GM12878 (cell line): Measurements from ENCODE around the gene TMEM179B. TPM values are rescaled to one million over a fixed set of nuclear protein-coding genes. Genes with fewer than 3 reads are reported as not detected.
A peak's percentile ranks its signal among the peaks of the same experiment; 100 is the strongest.

ENCODE experiments used
- ASH2L ChIP-seq: fragments of 300-600, 200-600 bp; sonication (generic); IDR thresholded peaks from 2 replicates; pipeline ENCODE4 v1.6.1; 2017; ENCODE audit warnings: low read depth, mild to moderate bottlenecking, borderline replicate concordance
- BHLHE40 ChIP-seq, 2 experiments: fragments of 450-650 bp in 1 of 2; IDR thresholded peaks; 2 replicates each; pipeline ENCODE4 v1.6.1; 2011 to 2017; ENCODE audit warnings: low read depth in 2 of 2, borderline replicate concordance in 1 of 2, improper control_type of control experiment in 1 of 2, low read length in 1 of 2, mild to moderate bottlenecking in 1 of 2
- BRCA1 ChIP-seq: IDR thresholded peaks from 2 replicates; pipeline ENCODE4 v1.6.1; 2011; ENCODE audit warnings: low read depth, low read length, improper control_type of control experiment
- CHD4 ChIP-seq: fragments of 200-600 bp; sonication (generic); IDR thresholded peaks from 2 replicates; pipeline ENCODE4 v1.6.1; 2016; ENCODE audit warnings: mild to moderate bottlenecking
- EED ChIP-seq: sonication (generic); IDR thresholded peaks from 2 replicates; pipeline ENCODE4 v1.6.1; 2016; ENCODE audit warnings: antibody characterized with exemption, low read depth
- HDAC2 ChIP-seq: fragments of 200-600 bp; sonication (generic); IDR thresholded peaks from 2 replicates; pipeline ENCODE4 v1.6.1; 2017
- MYB ChIP-seq: fragments of 150-350 bp; IDR thresholded peaks from 2 replicates; pipeline ENCODE4 v1.6.1; 2014; ENCODE audit warnings: mild to moderate bottlenecking, low read depth, low read length, borderline replicate concordance
- NFXL1 ChIP-seq: fragments of 450-650 bp; IDR thresholded peaks from 2 replicates; pipeline ENCODE4 v1.6.1; 2017; ENCODE audit warnings: antibody characterized with exemption, mild to moderate bottlenecking, borderline replicate concordance
- POLR2AphosphoS2 ChIP-seq: IDR thresholded peaks from 2 replicates; pipeline ENCODE4 v1.6.1; 2011; ENCODE audit warnings: low read depth, mild to moderate bottlenecking, low read length, improper control_type of control experiment, moderate library complexity
- RUNX3 ChIP-seq: IDR thresholded peaks from 2 replicates; pipeline ENCODE4 v1.6.1; 2012; ENCODE audit warnings: low read length, inconsistent platforms
- TCF3 ChIP-seq: IDR thresholded peaks from 2 replicates; pipeline ENCODE4 v1.6.1; 2012; ENCODE audit warnings: low read depth, mild to moderate bottlenecking, low read length, borderline replicate concordance; ENCODE audit not compliant: insufficient read depth
- ZNF274 ChIP-seq: IDR thresholded peaks from one replicate; pipeline ENCODE4 v1.8.0; 2011; ENCODE audit not compliant: insufficient read length, insufficient read depth
- ZNF622 ChIP-seq: fragments of 450-650 bp; IDR thresholded peaks from 2 replicates; pipeline ENCODE4 v1.6.1; 2017; ENCODE audit warnings: mild to moderate bottlenecking, inconsistent platforms
- polyA plus RNA-seq, 11 experiments: library from polyadenylated mRNA; depleted of rRNA in 4 of 11; unstranded in 6 of 11; stranded (reverse) in 5 of 11; fragments of >200 nt; fragmentation: Nextera tagmentation in 4 of 11; fragmentation: Illumina TruSeq in 1 of 11; extraction: Ambion mirVana in 4 of 11; extraction: Trizol in 1 of 11; gene quantifications; 1 replicate in 1 of 11; 2 replicates in 10 of 11; pipeline versions ENCODE4 v1.2.1 to v1.2.3, GENCODE V29; 2011 to 2016; ENCODE audit warnings: inconsistent platforms in 2 of 11, missing spikeins in 2 of 11, low read depth in 1 of 11
- total RNA-seq, 4 experiments: library from RNA; depleted of rRNA in 3 of 4; stranded (reverse); fragments of >200 nt in 3 of 4; fragmentation: Illumina TruSeq in 1 of 4; extraction: Trizol in 1 of 4; gene quantifications; 2 replicates each; pipeline versions ENCODE4 v1.2.1 to v1.2.3, GENCODE V29; 2013 to 2021
- TF ChIP-seq, protein P1 (sequence below): IDR thresholded peaks from 2 replicates; pipeline ENCODE4 v1.6.1; 2012; ENCODE audit warnings: low read depth, low read length, improper control_type of control experiment
- TF ChIP-seq, protein P2 (sequence below): fragments of 450-650 bp; IDR thresholded peaks from 2 replicates; pipeline ENCODE4 v1.6.1; 2017; ENCODE audit warnings: antibody characterized with exemption, mild to moderate bottlenecking, moderate library complexity
- TF ChIP-seq, protein P3 (sequence below): fragments of 450-650 bp; formaldehyde crosslinking; IDR thresholded peaks from 2 replicates; pipeline ENCODE4 v1.4.0; 2020; ENCODE audit warnings: mild to moderate bottlenecking, moderate library complexity
- TF ChIP-seq, protein P4 (sequence below): IDR thresholded peaks from 2 replicates; pipeline ENCODE4 v1.6.1; 2011; ENCODE audit warnings: low read depth, mild to moderate bottlenecking, low read length, moderate library complexity, borderline replicate concordance; ENCODE audit errors: extremely low read depth
- TF ChIP-seq, protein P5 (sequence below): IDR thresholded peaks from 2 replicates; pipeline ENCODE4 v1.6.1; 2012; ENCODE audit warnings: mild to moderate bottlenecking, low read depth, low read length

The TMEM179B gene
- total and polyA plus RNA-seq, 10 of the 15 experiments (the other 5 are each of a cell fraction or from before 2014, with no cell fraction given) = 21.7 to 82.4 (median 42.0) TPM

DNA sequence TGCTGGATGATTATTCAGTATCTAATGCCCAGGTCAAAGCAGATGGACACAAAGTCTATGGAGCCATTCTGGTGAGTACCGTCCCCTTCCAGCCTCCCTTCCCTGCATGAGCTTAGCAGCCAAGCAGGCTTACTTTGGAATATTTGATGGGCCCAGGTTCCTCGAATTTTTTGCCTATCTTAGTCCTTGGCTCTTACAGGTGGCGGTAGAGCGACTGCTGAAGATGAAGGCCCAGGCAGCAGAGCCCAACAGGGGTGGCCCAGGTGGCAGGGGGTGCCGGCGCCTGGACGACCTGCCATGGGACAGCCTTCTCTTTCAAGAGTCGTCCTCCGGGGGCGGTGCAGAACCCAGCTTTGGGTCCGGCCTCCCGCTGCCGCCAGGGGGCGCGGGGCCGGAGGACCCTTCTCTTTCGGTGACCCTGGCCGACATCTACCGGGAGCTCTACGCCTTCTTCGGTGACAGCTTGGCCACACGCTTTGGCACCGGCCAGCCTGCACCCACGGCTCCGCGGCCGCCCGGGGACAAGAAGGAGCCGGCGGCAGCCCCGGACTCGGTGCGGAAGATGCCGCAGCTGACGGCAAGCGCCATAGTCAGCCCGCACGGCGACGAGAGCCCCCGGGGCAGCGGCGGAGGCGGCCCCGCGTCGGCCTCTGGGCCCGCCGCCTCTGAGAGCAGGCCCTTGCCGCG is 741 bp upstream of the TMEM179B start (continued):
- TF ChIP-seq BRCA1 (no peak), ASH2L (no peak; the same call in 1 of the 2 replicates), RUNX3 (peak; percentile 18; the same call in 1 of the 2 replicates), ZNF622 (no peak), CHD4 (no peak), EED (no peak), HDAC2 (no peak), ZNF274 (no peak), POLR2AphosphoS2 (no peak), TCF3 (peak; percentile 30; the same call in 1 of the 2 replicates), NFXL1 (no peak), BHLHE40 (IDR thresholded peaks at IDR 0.05; ENCODE audit: borderline replicate concordance in 1 of 2, low read depth in 2 of 2, low read length in 1 of 2) (peak; percentile 17 to 26; a peak in 1 of 4 replicates), MYB (no peak)
- TF ChIP-seq, protein P1, sequence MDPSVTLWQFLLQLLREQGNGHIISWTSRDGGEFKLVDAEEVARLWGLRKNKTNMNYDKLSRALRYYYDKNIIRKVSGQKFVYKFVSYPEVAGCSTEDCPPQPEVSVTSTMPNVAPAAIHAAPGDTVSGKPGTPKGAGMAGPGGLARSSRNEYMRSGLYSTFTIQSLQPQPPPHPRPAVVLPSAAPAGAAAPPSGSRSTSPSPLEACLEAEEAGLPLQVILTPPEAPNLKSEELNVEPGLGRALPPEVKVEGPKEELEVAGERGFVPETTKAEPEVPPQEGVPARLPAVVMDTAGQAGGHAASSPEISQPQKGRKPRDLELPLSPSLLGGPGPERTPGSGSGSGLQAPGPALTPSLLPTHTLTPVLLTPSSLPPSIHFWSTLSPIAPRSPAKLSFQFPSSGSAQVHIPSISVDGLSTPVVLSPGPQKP = no peak
- TF ChIP-seq, protein P2, sequence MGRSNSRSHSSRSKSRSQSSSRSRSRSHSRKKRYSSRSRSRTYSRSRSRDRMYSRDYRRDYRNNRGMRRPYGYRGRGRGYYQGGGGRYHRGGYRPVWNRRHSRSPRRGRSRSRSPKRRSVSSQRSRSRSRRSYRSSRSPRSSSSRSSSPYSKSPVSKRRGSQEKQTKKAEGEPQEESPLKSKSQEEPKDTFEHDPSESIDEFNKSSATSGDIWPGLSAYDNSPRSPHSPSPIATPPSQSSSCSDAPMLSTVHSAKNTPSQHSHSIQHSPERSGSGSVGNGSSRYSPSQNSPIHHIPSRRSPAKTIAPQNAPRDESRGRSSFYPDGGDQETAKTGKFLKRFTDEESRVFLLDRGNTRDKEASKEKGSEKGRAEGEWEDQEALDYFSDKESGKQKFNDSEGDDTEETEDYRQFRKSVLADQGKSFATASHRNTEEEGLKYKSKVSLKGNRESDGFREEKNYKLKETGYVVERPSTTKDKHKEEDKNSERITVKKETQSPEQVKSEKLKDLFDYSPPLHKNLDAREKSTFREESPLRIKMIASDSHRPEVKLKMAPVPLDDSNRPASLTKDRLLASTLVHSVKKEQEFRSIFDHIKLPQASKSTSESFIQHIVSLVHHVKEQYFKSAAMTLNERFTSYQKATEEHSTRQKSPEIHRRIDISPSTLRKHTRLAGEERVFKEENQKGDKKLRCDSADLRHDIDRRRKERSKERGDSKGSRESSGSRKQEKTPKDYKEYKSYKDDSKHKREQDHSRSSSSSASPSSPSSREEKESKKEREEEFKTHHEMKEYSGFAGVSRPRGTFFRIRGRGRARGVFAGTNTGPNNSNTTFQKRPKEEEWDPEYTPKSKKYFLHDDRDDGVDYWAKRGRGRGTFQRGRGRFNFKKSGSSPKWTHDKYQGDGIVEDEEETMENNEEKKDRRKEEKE = peak; percentile 56; the same call in 1 of the 2 replicates
- TF ChIP-seq, protein P3, sequence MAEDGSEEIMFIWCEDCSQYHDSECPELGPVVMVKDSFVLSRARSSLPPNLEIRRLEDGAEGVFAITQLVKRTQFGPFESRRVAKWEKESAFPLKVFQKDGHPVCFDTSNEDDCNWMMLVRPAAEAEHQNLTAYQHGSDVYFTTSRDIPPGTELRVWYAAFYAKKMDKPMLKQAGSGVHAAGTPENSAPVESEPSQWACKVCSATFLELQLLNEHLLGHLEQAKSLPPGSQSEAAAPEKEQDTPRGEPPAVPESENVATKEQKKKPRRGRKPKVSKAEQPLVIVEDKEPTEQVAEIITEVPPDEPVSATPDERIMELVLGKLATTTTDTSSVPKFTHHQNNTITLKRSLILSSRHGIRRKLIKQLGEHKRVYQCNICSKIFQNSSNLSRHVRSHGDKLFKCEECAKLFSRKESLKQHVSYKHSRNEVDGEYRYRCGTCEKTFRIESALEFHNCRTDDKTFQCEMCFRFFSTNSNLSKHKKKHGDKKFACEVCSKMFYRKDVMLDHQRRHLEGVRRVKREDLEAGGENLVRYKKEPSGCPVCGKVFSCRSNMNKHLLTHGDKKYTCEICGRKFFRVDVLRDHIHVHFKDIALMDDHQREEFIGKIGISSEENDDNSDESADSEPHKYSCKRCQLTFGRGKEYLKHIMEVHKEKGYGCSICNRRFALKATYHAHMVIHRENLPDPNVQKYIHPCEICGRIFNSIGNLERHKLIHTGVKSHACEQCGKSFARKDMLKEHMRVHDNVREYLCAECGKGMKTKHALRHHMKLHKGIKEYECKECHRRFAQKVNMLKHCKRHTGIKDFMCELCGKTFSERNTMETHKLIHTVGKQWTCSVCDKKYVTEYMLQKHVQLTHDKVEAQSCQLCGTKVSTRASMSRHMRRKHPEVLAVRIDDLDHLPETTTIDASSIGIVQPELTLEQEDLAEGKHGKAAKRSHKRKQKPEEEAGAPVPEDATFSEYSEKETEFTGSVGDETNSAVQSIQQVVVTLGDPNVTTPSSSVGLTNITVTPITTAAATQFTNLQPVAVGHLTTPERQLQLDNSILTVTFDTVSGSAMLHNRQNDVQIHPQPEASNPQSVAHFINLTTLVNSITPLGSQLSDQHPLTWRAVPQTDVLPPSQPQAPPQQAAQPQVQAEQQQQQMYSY (CRISPR knock-in tag) = no peak
- TF ChIP-seq, protein P4, sequence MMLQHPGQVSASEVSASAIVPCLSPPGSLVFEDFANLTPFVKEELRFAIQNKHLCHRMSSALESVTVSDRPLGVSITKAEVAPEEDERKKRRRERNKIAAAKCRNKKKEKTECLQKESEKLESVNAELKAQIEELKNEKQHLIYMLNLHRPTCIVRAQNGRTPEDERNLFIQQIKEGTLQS = no peak
- TF ChIP-seq, protein P5, sequence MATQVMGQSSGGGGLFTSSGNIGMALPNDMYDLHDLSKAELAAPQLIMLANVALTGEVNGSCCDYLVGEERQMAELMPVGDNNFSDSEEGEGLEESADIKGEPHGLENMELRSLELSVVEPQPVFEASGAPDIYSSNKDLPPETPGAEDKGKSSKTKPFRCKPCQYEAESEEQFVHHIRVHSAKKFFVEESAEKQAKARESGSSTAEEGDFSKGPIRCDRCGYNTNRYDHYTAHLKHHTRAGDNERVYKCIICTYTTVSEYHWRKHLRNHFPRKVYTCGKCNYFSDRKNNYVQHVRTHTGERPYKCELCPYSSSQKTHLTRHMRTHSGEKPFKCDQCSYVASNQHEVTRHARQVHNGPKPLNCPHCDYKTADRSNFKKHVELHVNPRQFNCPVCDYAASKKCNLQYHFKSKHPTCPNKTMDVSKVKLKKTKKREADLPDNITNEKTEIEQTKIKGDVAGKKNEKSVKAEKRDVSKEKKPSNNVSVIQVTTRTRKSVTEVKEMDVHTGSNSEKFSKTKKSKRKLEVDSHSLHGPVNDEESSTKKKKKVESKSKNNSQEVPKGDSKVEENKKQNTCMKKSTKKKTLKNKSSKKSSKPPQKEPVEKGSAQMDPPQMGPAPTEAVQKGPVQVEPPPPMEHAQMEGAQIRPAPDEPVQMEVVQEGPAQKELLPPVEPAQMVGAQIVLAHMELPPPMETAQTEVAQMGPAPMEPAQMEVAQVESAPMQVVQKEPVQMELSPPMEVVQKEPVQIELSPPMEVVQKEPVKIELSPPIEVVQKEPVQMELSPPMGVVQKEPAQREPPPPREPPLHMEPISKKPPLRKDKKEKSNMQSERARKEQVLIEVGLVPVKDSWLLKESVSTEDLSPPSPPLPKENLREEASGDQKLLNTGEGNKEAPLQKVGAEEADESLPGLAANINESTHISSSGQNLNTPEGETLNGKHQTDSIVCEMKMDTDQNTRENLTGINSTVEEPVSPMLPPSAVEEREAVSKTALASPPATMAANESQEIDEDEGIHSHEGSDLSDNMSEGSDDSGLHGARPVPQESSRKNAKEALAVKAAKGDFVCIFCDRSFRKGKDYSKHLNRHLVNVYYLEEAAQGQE = no peak
